Measurements from ENCODE around the gene LRRC74B. TPM values are rescaled to one million over a fixed set of nuclear protein-coding genes. Genes with fewer than 3 reads are reported as not detected.

Gene LRRC74B
- total and polyA plus RNA-seq, 12 donors = not detected

GRCh38 chr22:21032037-21032867 is 13.5 kb upstream of the LRRC74B start, which contains the start of gene SLC7A4:
SLC7A4 (minus strand) TSS chr22:21032561; CDS start chr22:21031812, 749 bp downstream.
- ATAC-seq (peak in 5 of 8 donors; percentile 19 to 48 (median 41)), DNase-seq (no peak)
- no peaks in the 10 kb centered on the region for H3K9me3 ChIP-seq
- peak within 1 kb of the TSS in 9 of 10 donors; percentile 18 to 49 (median 42) for H3K4me3 ChIP-seq
- no peaks in the 10 kb centered on the region for H3K36me3 ChIP-seq
- H3K27me3 ChIP-seq = peaks cover 8 to 47% (median 39%) of the 10 kb centered on the region in 7 donors
- no peak within 1 kb of the TSS for H3K27ac ChIP-seq
- TF ChIP-seq CTCF (IDR thresholded peaks at IDR 0.05) = no peak
- 7% methylated on average over 53 to 59 of the region's 59 CpGs for WGBS, 2 donors
- intact Hi-C loops (cut with DNase I) = loop anchor here in 2 of 10 donors (10.0 kb wide), 2 partner anchors 63 to 73 kb away; no protein-coding TSS in a partner anchor
- H3K4me1 ChIP-seq = peaks cover 3 to 17% (median 8%) of the 10 kb centered on the region in 9 donors

GRCh38 chr22:21032868-21033688 is 12.7 kb upstream of the LRRC74B start:
- H3K27me3 ChIP-seq = peaks cover 8 to 47% (median 39%) of the 10 kb centered on the region in 7 donors
- no peak for TF ChIP-seq CTCF (IDR thresholded peaks at IDR 0.05)
- H3K9me3 ChIP-seq = no peaks in the 10 kb centered on the region
- intact Hi-C loops (cut with DNase I) = loop anchor here in 2 of 10 donors (10.0 kb wide), 2 partner anchors 62 to 72 kb away; no protein-coding TSS in a partner anchor
- DNase-seq (no peak), ATAC-seq (no peak)
- H3K4me1 ChIP-seq = peaks cover 3 to 12% (median 8%) of the 10 kb centered on the region in 9 donors
- H3K4me3 ChIP-seq = peak overlapping the region in 3 of 10 donors; percentile 42 to 49 (median 44)
- H3K36me3 ChIP-seq = no peaks in the 10 kb centered on the region
- H3K27ac ChIP-seq = no peak overlapping the region
- WGBS, 2 donors = 78 to 81% methylated on average over 12 of the region's 12 CpGs

- 90 to 91% methylated on average over 3 of the region's 3 CpGs for WGBS, 2 donors
- no peak overlapping the region for H3K4me3 ChIP-seq
- no peaks in the 10 kb centered on the region for H3K36me3 ChIP-seq
- peaks cover 3 to 16% (median 8%) of the 10 kb centered on the region in 9 donors for H3K4me1 ChIP-seq
- ATAC-seq (no peak), DNase-seq (no peak)
- H3K9me3 ChIP-seq = no peaks in the 10 kb centered on the region
- no peak overlapping the region for H3K27ac ChIP-seq
- no peak for TF ChIP-seq CTCF (IDR thresholded peaks at IDR 0.05)
- intact Hi-C loops (cut with DNase I) = loop anchor here in 2 of 10 donors (10.0 kb wide), 2 partner anchors 61 to 71 kb away; no protein-coding TSS in a partner anchor
- H3K27me3 ChIP-seq = peaks cover 8 to 45% (median 39%) of the 10 kb centered on the region in 7 donors
Observed at GRCh38 chr22:21033895-21034294, 11.9 kb upstream of the LRRC74B start.

- 87 to 91% methylated on average over 3 of the region's 3 CpGs for WGBS, 2 donors
- H3K36me3 ChIP-seq = no peaks in the 10 kb centered on the region
- H3K4me1 ChIP-seq = peaks cover 3 to 16% (median 8%) of the 10 kb centered on the region in 9 donors
- no peak for ATAC-seq
- no peak overlapping the region for H3K27ac ChIP-seq
- no peak for TF ChIP-seq CTCF (IDR thresholded peaks at IDR 0.05)
- H3K4me3 ChIP-seq = no peak overlapping the region
- H3K9me3 ChIP-seq = no peaks in the 10 kb centered on the region
- intact Hi-C loops (cut with DNase I) = loop anchor here in 2 of 10 donors (10.0 kb wide), 2 partner anchors 60 to 70 kb away; no protein-coding TSS in a partner anchor
- peaks cover 8 to 39% (median 33%) of the 10 kb centered on the region in 7 donors for H3K27me3 ChIP-seq
- no peak for DNase-seq
Observed at GRCh38 chr22:21034989-21035388, 10.8 kb upstream of the LRRC74B start.

Measured in heart right ventricle (tissue), 16 donors.